HG03097 (cell line): ENCODE results near the gene NLRP9.

Source experiments
- ATAC-seq: cut with Tn5 transposase; IDR thresholded peaks from one replicate; pipeline ENCODE4 v1.9.1; 2021; ENCODE audit not compliant: unreplicated experiment, low FRiP score

Gene NLRP9

DNA sequence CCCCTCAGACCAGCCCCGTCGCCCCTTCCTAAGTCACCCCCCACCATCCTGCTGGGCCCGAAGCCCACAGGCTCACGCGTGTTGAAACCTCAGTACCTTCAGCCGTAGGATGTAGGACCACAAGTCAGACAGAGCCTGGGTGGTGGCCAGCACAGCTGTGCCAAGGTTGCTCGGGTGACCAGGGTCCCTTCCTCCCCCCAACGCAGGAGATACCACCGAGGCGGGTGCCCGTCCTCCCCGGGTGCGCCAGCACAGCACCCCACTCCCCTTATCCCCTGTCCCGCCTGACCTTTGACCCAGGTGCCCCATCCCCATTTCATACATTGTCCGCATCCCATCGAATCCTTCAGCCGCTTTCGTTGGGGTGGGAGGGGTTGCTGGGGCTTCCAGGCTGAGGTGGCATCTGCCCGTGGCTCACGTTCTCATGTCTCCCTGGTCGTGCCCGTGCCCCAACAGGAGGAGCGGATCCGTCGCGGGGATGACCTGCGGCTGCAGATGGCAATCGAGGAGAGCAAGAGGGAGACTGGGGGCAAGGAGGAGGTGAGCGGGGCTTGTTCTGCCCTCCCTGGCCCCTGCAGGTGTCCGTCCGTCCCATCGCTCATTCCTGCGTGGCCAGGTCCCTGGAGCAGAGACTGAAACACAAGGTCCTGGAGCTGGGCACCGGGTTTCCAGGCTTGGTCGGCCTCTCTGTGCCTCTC lies 48.6 kb downstream of the NLRP9 start:
- no peak for ATAC-seq

DNA sequence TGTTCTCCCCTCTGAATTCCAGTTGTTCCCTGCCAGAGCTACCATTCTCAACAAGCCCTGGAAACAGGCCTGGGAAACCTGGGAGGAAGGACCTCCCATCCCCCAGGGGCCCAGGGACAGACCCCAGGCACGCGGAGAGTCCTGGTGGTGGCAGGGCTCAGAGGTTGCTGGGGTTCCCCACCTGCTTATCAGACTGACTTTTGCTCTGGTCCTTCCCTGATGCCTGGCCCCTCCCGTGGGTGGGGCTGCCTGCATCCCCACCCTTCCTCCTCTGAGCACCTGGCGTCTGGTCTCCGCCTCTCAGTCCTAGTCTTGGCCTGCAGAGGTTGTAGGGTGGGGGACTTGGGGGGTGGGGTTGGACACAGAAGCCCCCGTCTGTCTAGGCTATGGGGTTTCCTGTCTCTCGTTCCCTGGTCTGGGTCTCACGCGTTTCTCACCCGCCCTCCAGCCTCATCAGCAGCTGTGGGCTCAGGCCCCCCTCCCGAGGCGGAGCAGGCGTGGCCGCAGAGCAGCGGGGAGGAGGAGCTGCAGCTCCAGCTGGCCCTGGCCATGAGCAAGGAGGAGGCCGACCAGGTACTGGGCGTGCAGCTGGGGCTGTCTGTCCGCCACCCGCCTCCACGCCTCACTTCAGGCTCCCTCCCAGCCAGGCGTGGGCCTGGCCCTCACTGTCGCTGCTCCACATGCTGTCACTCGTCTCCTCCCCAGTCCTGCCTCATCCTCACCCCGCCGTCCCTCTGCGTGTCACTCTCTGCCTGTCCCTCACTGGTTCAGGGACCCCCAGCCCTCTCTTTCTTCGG lies 49.6 kb downstream of the NLRP9 start:
- ATAC-seq: no peak

DNA sequence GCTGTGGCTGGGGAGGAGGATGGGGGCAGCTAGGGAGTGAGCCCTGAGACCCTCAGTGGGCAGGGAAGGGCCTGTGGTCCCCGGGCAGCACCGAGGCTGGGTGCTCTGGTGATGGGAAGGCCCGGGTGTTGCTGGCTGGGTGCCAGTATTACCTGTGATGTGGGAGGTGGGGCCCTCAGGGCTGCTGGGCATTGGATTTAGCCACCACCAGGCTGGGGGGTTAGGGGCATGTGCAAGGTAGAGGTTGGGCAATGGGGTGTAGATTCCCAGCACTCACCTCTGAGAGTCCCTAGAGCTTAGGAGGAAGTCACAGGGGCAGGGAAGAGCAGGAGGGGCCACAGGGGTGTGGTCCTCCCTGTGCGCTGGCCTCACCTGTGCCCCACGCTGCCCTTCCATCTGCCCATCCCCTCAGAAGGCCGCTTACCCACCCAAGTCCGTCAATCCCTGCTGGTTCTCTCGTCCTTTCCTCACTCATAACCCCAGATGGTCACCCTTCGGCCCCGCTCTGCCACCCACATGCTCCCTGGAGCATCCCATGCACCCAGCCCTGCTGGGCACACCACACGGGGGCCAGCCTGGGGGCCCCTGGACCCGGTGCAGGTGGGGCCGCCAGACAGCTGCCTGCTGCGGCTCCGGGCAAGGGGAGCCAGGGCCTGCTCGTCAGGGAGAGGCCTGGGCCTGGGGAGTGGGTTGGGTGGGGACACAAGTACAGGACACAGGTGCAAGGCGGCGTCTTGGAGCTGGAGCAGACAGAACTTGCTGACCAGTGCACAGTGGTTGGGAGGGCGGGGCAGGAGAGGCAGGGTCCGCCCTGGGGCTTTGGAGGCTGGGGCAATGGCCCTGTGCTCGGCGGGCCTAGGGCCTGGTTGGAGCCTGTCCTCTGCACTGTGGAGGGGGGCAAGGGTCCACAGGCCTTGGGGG lies 50.7 kb downstream of the NLRP9 start:
- no peak for ATAC-seq

DNA sequence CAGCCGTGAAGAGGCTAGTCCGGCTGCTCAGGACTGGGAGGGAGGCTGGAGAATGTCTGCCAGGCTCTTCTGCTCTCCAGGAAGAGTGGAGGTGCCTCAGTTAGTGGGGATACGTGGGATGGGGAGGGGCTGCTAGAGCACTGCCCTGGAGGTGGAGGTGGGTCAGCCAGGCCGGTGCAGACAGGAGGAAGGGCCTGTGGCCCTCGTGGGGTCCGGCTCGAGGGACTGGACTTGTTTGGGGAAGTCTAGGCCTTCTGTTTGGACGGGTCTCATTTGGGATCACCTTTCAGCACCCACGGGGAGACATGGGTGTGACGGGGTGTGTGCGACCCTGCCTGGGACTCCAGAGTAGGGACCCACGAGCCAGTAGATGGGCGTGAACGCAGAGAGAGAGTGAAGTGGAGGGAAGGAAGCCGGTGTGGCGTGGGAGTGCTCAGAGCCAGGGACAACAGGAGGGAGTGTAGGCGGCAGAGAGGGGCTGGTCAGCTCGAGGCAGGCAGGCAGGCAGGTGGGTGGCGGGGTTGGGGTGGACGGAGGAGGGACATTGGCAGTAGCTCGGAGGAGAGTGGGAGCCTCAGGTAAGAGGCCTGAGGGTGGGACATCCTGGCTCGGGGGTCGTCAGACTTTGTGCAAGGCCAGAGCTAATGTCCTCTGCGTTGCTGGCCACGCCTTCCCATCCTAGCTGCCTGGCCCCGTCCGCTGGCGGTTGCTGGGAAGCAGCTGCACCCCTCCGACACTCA lies 51.7 kb downstream of the NLRP9 start:
- no peak for ATAC-seq

DNA sequence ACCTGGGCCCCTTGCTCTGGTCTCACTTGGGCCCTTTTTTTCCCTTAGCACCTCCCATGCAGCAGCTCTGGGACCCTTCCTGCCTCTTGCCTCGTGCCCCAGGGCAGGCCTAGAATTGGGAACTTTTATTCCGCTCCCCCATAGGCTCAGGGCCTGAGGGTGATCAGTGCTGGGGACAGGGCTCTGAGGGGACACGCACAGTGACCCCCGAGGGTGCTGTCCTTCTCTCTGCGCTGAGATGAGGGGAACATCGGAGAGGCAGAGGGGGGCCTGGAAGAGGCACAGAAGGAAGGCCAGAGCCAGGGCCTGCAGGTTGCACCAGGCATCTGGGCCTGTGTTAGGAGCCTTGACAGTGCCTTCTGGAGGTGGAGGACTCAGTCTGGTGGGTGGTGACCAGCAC lies 52.4 kb downstream of the NLRP9 start:
- ATAC-seq: no peak

DNA sequence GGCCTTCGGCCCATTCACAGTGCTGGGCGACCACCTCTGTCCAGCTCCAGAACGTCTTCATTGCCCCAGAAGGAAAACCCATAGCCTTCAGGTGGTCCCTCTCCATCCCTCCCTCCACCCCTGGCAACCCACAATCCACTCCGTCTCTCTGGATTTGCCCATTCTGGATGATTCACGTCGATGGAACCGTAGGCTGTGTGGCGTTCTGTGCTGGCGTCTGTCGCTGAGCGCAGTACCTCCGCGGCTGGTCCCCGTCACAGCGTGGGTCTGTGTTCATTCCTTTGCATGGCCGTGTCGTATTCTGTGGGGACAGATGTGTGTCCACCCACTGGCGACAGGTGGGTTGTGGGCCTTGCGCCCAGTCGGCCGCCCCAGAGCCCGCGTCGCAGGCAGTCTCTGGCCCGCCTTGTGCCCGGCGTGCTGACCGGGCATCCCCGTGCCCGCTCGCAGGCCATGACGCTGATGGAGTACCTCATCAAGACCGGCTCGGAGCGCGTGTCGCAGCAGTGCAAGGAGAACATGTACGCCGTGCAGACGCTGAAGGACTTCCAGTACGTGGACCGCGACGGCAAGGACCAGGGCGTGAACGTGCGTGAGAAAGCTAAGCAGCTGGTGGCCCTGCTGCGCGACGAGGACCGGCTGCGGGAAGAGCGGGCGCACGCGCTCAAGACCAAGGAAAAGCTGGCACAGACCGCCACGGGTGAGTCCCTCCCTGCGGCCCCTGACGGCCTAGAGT lies 53.1 kb downstream of the NLRP9 start:
- no peak for ATAC-seq

DNA sequence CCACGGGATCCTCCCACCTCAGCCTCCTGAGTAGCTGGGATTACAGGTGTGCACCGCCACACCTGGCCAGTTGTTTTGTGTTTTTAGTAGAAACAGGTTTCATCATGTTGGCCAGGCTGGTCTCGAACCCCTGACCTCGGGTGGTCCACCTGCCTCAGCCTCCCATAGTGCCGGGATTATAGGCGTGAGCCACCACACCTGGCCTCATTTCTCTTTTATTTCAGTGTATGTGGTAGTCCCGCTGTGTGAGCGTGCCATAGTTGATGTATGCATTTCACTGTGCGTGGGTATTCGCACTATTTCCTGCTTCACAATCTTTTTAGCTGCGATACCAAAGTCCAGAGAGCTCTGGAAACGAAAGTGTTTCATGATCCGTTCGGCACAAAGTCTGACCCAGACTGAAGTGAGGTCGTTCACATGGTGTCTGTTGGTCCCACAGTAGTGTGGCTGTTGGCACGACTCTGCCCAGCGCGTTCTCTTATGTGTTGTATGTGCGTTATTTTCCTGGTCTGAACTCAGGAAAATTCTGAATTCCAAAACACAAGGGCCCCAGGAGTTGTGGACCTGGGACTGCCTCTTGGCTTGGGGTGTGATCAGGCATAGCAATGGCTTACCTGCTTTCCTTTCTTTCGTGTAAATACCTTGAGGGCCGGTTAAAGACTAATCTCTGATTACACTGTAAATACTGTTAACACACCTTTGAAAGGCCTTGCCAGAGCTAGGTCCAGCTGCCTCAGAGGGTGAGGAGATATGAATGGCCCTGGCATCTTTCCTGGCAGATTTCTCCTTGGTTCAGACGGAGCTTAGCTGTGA lies 54.5 kb downstream of the NLRP9 start:
- ATAC-seq: no peak

DNA sequence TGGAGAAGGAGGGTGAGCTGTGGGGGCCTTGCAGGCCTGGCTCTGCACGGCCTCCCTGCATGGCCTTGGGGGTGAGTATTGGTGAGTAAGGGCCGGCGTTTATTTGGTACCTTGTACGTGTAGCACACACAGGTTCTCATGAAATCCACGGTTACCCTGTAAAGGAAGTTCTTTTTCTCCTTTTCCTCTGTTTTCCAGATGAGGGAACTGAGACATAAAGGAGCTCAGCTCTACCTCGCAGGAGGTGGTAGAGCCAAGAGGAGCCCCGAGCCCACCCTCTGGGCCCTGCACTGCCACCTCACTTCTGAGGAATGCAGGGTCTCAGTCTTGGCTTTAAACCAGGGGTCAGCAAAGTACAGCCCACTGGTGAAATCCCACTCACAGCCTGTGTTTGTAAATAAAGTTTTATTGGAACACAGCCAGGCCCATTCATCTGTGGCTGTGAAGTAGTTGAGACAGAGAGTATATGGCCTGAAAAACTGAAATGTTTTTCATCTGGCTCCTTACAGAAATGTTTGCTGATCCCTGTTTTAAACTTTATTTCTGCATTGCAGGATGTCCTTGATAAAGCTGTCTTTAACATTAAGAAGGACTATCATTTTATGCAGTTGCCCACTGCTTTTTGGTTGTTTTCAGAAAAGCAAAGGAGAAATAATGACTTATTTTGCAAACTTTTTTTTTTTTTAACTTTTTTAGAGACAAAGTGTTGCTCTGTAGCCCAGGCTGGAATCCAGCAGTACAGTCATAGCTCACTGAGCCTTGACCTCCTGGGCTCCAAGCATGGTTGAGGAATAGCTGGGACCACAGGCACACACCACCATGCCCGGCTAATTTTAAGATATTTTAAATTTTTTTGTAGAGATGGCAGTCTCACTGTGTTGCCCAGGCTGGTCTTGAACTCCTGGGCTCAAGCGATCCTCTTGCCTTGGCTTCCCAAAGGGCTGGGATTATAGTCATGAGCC lies 56.8 kb downstream of the NLRP9 start:
- no peak for ATAC-seq

DNA sequence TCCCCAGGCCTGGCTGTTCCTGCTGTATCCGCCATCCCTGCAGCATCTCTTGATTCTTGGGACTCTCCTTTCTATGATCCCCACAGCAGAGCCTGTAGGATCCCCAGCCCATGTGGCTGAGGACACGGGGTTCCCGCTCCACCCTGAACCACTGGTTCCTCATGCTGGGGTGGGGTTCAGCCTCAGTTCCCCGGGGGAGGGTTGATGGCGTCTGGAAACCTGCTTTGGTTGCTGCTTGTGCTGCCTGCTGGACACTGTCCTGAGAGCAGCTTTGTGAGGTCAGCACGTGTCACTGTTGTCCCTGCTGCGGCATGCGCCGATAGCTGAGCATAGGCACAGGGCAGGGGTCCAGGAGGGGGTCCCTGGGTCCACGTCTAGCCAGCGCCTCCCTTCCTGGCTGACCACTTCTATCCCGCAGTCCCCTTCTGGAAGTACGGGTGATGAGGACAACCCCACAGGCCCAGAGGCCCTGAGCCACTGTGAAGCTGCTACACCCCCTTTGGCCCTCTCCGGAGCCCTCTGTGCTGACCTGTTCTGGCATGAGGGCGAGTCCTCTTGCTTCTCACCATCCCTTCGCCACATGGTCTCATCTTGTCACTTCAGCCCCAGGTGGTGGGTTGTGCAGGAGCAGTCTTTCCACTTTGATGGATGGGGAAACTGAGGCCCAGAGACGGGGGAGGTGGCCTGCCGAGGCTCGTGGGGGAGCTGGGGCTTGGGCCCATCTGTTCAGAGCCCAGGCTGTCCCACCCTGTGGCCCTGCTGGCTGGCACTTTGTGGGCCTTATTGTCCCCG lies 57.7 kb downstream of the NLRP9 start:
- no peak for ATAC-seq

DNA sequence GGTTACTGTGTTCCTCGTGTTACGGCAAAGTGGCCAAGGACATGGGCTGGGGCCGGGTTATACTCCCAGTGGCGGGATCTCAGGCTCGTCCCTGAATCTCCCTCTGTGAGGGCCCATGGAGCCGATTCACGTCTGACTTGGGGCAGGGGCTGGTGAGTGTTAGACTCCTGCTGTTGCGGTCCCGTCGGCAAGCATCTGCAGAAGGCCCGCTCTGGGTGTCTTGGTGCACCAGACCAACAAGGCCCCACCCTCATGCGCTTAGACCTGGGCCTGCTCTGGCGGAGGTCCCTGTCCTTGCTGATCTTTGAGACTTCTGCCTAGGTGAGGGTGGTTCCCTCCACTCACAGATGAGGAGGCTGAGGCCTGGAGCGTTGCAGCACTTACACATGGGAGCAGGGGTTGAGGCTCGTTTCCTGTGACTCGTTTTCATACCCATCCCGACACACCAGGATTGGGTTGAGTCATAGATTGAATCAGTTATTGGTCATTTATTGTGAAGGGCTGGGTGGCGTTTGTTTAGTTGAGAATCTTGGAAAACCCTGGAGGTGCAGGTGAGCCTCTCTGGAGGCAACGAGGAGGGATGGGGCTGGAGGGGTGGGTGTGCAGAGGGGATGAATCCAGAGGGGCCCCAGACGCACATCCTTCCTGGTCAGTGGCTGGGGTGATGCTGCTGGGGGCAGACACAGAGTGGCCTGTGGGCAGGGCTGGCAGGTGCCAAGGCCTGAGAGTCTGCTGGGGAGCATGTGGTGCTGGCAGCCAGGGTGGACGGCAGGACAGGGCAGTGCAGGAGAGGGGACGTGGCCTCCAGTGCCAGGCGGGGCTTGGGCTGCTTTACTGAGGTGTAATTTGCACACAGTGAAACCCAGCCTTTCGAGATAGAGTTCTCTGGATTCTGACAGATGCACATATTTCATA lies 58.6 kb downstream of the NLRP9 start:
- no peak for ATAC-seq

DNA sequence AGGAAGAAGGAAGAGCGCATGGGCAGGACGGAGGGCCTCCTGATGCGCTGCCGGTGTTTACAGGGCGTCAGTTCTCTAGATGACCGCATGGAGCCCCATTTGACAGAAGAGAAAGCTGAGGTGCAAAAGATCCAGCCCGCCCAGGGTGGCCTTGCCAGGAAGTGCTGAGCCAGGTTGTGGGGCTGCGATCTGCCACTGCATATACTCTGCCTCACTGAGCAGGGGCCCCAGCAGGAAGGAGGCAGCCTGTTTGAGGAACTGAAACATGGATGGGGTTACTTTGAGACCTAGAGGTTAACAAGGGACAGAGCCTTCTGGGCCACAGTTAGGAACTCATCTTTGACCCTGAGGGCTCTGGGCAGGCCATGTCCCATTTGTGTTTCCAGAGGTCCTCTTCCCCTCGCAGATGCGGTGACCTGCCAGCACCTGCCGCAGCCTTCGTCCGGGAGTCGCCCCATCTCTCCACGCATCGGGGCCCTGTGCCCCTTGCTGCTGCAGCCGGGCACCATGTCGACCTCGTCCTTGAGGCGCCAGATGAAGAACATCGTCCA lies 60.0 kb downstream of the NLRP9 start:
- peak; percentile 54 for ATAC-seq

DNA sequence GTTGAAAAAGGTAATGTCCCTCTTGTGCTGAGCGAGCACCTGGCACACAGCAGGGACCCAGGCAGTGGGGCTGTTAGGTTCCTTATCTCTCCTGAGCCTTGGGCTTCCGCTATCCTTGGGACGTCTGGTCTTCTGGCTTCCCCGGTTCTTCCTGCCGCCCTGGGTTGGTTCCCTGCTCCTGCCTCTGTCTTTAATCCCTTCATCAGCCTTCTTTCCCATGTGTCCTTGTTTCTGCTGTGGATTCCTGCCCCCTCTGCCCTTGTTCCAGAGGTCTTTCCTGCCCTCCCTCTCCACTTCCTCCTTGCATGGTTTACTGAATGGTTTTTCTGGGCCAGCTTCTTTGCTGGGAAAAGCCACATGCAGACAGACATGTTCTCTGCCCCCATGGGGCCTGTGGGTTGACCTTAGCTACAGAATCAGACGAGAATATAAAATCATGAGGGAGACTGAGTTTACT lies 60.6 kb downstream of the NLRP9 start:
- ATAC-seq: no peak

DNA sequence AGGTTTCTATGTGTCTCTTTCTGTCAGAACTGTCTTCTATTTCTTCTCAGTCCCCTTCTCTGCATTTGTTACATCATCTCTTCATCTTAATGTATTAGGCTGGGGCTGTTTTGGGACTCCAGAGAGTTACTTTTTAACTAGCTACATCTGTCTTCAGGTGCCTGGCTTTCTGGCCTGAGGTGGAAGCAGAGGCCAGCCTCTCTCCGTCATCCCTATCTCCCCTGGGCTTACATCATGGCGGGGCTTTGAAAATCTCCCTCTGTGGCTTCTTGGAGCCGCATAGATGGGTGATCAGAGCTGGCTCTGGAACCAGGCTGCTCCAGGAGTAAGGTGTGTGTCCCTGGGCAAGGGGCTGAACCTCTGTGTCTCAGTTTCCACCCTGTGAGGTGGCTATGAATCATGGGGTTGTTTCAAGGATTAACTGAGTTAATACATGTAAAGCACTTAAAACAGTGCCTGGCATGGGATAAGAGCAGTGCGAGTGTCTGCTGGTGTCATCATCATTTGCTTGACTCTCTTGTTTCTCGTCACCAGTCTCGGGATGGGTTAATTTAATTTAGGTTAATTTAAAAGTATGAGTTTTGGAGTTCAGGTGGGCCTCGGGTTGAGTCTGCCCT lies 61.2 kb downstream of the NLRP9 start:
- ATAC-seq: no peak

DNA sequence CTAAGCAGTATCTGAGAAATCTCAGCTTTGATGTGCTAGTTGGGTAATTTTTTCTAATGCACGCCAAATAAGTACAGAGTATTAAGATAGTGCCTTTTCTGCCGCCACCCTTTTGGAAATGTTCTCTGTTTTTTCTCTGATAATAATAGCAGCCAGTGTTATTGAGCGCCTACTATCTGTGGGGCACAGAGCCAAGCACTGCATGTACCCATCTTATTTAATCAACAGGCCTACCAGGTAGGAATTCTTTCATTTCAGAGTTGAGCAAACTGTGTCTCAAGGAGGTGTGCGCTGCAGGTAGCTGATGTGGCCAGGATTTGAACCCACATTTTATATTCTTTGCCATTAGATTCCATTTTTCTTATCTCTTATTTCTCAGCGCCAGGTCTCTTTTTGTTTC lies 61.8 kb downstream of the NLRP9 start:
- ATAC-seq: no peak

DNA sequence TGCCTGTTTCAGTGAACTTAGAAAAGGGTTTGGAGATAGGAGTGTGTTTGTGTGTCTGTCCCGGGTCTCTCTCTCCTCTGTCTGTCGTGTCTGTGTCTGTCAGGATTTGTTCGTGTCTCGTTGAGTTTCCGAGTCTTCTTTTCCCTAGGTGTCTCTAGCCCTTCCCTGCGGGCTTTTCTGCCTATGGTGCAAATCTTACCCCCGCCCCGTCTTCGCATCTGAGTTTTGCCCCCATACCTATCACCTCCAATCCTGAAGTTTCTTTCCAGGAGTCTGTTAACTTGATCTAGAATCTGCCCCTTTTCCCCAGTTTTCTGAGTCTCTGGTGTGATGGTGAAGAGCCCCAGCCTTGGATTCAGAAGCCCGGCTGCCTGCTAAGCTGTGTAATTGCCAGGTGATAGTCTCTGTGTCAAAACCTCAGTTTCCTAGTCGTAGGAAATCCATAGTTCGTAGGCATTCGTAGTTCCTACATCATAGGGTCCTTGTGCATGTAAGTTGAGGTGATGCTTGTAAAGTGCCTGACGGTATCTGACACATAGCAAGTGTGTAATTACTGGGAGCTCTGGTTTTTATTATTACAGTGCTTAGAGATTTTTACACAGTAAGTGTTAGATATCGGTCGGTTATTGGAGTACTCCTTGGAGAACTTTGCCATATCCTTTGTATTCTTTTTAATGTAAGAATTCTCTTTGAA lies 62.4 kb downstream of the NLRP9 start:
- no peak for ATAC-seq
